HG02610 (cell line): ENCODE data around the gene PSG3.
"Not testable (repeated sequence)": the region's sequence is repeated elsewhere in the genome, so short reads cannot be mapped to it uniquely, and the experiment has no call there.

ENCODE experiments used
- ATAC-seq: cut with Tn5 transposase; IDR thresholded peaks from one replicate; pipeline ENCODE4 v1.9.1; 2021; ENCODE audit warnings: mild to moderate bottlenecking, moderate library complexity; ENCODE audit not compliant: unreplicated experiment

Gene PSG3

GRCh38 chr19:42740381-42740780 lies at the start of gene PSG3:
TSS of gene PSG3 (minus strand) at chr19:42740481. CDS start at chr19:42740384, 97 bp downstream.
- ATAC-seq: not testable (repeated sequence)

GRCh38 chr19:42788766-42789165 lies 48.5 kb upstream of the PSG3 start:
- ATAC-seq: not testable (repeated sequence)

- ATAC-seq: not testable (repeated sequence)
Measured at GRCh38 chr19:42787766-42788165, 47.5 kb upstream of the PSG3 start.

- not testable (repeated sequence) for ATAC-seq
Measured at GRCh38 chr19:42776750-42777612, 36.7 kb upstream of the PSG3 start.

DNA sequence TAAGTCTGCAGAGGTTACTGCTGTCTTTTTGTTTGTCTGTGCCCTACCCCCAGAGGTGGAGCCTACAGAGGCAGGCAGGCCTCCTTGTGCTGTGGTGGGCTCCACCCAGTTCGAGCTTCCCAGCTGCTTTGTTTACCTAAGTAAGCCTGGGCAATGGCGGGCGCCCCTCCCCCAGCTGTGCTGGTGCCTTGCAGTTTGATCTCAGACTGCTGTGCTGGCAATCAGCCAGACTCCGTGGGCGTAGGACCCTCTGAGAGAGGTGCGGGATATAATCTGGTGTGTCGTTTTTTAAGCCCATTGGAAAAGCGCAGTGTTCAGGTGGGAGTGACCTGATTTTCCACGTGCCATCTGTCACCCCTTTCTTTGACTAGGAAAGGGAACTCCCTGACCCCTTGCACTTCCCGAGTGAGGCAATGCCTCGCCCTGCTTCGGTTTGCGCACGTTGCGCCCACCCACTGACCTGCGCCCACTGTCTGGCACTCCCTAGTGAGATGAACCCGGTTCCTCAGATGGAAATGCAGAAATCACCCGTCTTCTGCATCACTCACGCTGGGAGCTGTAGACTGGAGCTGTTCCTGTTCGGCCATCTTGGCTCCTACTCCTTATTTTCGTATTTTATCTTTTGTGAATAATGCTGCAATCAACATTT lies 34.4 kb upstream of the PSG3 start:
- not testable (repeated sequence) for ATAC-seq

GRCh38 chr19:42767319-42767718 lies 27.0 kb upstream of the PSG3 start:
- not testable (repeated sequence) for ATAC-seq

GRCh38 chr19:42766871-42767270 lies 26.6 kb upstream of the PSG3 start:
- ATAC-seq: not testable (repeated sequence)

DNA sequence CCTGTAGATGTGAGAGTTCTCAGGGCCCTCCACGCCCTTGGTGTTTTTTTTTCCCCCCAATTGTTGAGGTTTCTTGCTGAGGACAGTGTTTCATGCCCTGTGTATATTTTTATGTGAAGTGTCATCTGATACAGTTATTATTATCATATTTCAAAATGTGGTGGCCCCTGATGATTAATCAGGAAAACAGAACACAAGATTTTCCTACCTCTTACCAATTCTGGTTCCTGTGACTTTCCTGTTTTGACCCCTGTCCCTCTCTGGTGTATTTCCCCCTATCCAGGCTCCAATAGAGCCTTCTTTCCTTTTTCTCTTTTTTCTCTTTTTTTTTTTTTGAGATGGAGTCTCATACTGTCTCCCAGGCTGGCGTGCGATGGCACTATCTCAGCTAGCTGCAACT lies 24.6 kb upstream of the PSG3 start:
- ATAC-seq: no peak

GRCh38 chr19:42762789-42763188 lies 22.5 kb upstream of the PSG3 start:
- ATAC-seq: no peak

- ATAC-seq: not testable (repeated sequence)
Measured at GRCh38 chr19:42761924-42762295, 21.6 kb upstream of the PSG3 start.

DNA sequence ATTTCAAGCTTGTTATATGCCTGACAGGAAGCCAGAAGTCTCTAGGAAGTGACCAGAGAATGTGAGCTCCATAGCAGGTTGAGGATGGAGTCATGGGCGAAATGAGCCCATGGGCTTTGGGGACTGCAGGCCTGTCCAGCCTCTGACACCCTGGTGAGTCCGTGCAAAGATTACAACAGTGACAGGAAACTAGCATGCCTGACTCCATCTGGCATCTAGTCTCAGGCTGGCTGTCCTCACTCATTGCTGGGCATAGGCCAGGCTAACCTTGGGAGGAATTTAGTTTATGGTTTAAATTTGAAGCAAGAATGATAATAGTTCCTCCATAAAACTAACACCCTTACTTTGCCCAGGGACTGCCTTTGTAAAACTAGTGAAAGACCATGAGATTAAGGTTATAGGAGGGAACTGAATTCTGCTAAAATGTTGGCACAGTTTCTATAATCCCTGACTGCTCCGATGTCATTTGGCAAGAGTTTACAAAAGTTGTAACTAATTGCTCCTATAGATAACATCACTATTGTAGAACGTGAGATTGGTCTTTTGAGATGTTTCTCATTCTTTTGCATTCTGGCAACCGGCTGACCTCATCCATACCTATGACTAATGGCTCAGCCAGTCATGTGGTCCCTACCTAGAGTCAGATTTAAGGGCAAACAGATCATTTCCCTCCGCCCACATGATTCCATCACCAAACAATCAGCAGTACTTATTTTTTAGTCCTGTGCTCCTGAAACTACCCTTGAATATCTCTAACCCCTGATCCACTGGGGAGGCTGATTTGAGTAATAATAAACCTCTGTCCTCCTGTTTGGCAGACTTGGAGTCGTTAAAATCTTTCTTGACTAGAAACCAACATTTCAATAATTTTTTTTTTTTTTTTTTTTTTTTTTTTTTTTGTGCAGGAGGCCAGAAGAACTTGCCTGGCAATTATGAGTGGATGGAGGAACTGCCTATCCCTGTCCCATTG lies 21.0 kb upstream of the PSG3 start:
- not testable (repeated sequence) for ATAC-seq

DNA sequence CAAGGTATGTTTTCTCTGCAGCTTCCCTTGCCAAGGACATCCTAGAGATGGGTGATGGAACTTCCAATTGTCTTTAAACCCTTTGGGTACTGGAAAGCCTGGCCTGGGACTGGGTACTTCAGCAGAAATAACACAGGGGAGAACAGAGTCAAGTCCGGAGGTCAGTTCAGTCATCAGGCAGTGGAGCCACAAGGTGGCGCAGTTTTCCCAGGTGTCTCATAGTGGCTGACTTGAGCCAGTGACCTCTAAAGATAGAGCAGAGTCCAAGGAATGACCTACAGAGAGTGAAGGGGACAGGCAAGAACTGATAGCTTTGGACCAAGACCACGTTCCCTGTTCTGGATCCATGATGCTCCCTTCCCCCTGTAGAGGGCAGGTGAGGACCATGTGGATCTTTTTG lies 18.4 kb upstream of the PSG3 start:
- ATAC-seq: not testable (repeated sequence)

GRCh38 chr19:42752246-42752645 lies 12.0 kb upstream of the PSG3 start:
- not testable (repeated sequence) for ATAC-seq

GRCh38 chr19:42741726-42742607 lies 1.7 kb upstream of the PSG3 start:
- ATAC-seq: not testable (repeated sequence)

DNA sequence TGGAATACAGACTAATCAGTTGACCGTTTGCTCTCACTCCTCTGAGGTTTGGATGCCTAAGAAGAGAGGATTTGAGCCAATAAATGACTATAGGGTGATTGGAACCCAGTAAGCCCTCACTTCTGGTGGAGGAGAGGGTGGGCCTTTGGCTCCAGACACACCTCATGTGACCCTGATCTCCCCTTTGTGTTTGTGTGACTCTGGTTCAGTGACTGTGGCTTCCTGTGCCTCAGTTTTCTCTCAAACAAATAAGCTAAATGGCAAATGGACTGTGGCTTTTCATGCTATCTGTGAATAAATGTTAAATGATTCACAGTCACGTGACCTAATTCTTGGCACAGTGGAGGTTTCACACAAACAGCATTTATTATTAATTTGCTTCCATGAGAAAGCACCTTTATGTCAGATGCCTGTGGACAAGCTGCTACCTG lies 2.7 kb downstream of the PSG3 start:
- not testable (repeated sequence) for ATAC-seq

GRCh38 chr19:42728341-42728740 lies 11.9 kb downstream of the PSG3 start:
- not testable (repeated sequence) for ATAC-seq

DNA sequence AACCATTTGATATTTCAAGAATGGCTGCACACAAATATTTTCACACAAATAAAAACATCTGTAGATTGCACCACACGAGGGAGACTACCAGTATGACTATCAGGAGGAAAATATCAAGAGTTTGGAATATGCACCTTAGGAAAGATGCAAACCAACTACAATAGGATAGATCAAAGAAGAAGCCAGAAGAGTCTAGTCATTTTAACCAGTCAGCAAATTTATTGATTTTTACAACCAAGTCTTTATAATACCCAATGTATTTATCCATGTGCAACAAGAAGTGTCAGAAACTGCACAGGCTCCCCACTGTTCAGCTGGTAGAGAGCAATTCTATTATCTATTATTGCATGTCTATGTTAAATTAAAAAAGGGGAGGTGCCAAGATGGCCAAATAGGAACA lies 26.3 kb downstream of the PSG3 start:
- ATAC-seq: not testable (repeated sequence)

- not testable (repeated sequence) for ATAC-seq
Measured at GRCh38 chr19:42712753-42713152, 27.5 kb downstream of the PSG3 start.

- not testable (repeated sequence) for ATAC-seq
Measured at GRCh38 chr19:42710986-42711385, 29.3 kb downstream of the PSG3 start.

DNA sequence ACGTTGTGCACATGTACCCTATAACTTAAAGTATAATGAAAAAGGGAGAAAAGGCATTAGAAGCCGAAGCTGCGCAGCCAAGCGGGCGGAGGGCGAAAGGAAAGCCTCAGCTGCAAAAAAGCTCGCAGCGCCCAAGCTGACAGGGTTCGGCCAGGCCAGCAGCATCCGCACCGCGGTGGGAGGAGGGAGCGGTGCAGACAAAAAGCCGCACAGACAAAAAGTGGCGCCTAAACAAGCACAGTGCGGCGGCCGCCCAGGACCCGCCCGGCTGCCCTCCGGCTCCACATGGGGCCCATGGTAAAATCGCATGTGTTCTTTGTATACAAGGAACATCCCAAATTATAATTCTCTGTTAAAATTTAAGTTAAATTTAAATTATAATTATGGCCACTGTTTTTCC lies 42.4 kb downstream of the PSG3 start:
- ATAC-seq: no peak
